Lung (tissue), 16 donors: ENCODE data around the gene FMN1. TPM values are rescaled to one million over a fixed set of nuclear protein-coding genes. Genes with fewer than 3 reads are reported as not detected.

Source experiments
- ATAC-seq: fragments of 200-7000 bp; cut with Tn5 transposase; one replicate; pipeline ENCODE4 v1.9.1; 2020; ENCODE audit warnings: moderate number of reproducible peaks; ENCODE audit not compliant: insufficient read depth, low FRiP score
- DNase-seq, 3 donors: peaks; one replicate each; pipeline ENCODE4 v3.0.0-alpha.2; 2013 to 2017
- H3K27ac ChIP-seq, 2 donors: one replicate each; pipeline ENCODE4 v1.5.1; 2013; ENCODE audit warnings: mild to moderate bottlenecking in 2 of 2, moderate library complexity in 2 of 2, control low read depth in 1 of 2, inconsistent platforms in 1 of 2, low read depth in 1 of 2, low read length in 1 of 2
- H3K27me3 ChIP-seq, 3 donors: one replicate each; pipeline ENCODE4 v1.5.1; 2013; ENCODE audit warnings: low read length in 2 of 3; ENCODE audit not compliant: control insufficient read depth in 3 of 3, insufficient read depth in 3 of 3
- H3K36me3 ChIP-seq, 4 donors: one replicate each; pipeline ENCODE4 v1.5.1; 2013; ENCODE audit warnings: low read length in 4 of 4, mild to moderate bottlenecking in 1 of 4, moderate library complexity in 1 of 4; ENCODE audit not compliant: control insufficient read depth in 4 of 4, insufficient read depth in 4 of 4
- H3K4me1 ChIP-seq, 5 donors: one replicate each; pipeline ENCODE4 v1.5.1; 2013; ENCODE audit warnings: low read length in 5 of 5, mild to moderate bottlenecking in 2 of 5, moderate library complexity in 1 of 5; ENCODE audit not compliant: control insufficient read depth in 5 of 5, insufficient read depth in 5 of 5
- H3K4me3 ChIP-seq: one replicate; pipeline ENCODE4 v1.5.1; 2013; ENCODE audit warnings: mild to moderate bottlenecking, control low read depth, moderate library complexity
- H3K9ac ChIP-seq, 2 donors: one replicate each; pipeline ENCODE4 v1.5.1; 2013; ENCODE audit warnings: low read length in 2 of 2, control low read depth in 1 of 2; ENCODE audit not compliant: insufficient read depth in 1 of 2
- H3K9me3 ChIP-seq, 4 donors: one replicate each; pipeline ENCODE4 v1.5.1; 2013; ENCODE audit warnings: low read length in 3 of 4, mild to moderate bottlenecking in 1 of 4, moderate library complexity in 1 of 4; ENCODE audit not compliant: control insufficient read depth in 4 of 4, insufficient read depth in 3 of 4
- CTCF ChIP-seq: IDR thresholded peaks from 2 replicates; pipeline ENCODE4 v1.5.1; 2012; ENCODE audit warnings: mild to moderate bottlenecking; ENCODE audit errors: control extremely low read depth, extremely low read depth
- WGBS, 2 donors: extraction: QIAGEN DNeasy Blood & Tissue Kit; methylation state at CpG; one replicate each; pipeline ENCODE4 v1.1.7; 2013; 5-methylcytosine and 5-hydroxymethylcytosine counted together
- long read RNA-seq, 5 donors: transcript quantifications; one replicate each; lab custom pipeline, GENCODE V29; 2026
- polyA plus RNA-seq, 2 donors: library from polyadenylated mRNA; stranded (reverse); fragments of 200-250 nt; gene quantifications; one replicate each; pipeline ENCODE4 v1.2.1, GENCODE V29; 2013
- total RNA-seq, 2 donors: library from RNA; depleted of rRNA in 1 of 2; stranded (reverse); fragments of >200 nt in 1 of 2; gene quantifications; one replicate each; pipeline ENCODE4 v1.2.1, GENCODE V29; 2014 to 2021
- donor health status: control.
- donor health status: control.
- donor health status: Bipolar disorder and iron deficiency.
- donor health status: healthy.
- donor health status: DM: yes; HTN: yes; CAD: no.

Gene FMN1
- total RNA-seq (10 to 100 TPM; 23.7 to 45.2 TPM), polyA plus RNA-seq (1 to 10 TPM; 4.6 to 7.7 TPM)
- long read RNA-seq, donor 1, full-length matches to known transcripts = 1 of 1 reads
- long read RNA-seq, donor 1, partial matches to known transcripts = 0 of 1 reads
- long read RNA-seq, donor 1, other reads (novel, unspliced or antisense) = 0 of 1 reads
- long read RNA-seq, donor 2 = 0 reads
- long read RNA-seq, donor 3 = 0 reads
- long read RNA-seq, donor 4 = 0 reads
- long read RNA-seq, donor 5 = 0 reads

- H3K9ac ChIP-seq = peak within 1 kb of the TSS in 1 of 2 donors; percentile 47
- peaks cover 0 to 5% (median 0%) of the 10 kb centered on the region in 5 donors for H3K4me1 ChIP-seq
- peak within 1 kb of the TSS in 1 of 2 donors; percentile 79 for H3K27ac ChIP-seq
- H3K27me3 ChIP-seq = peaks cover 0 to 4% (median 0%) of the 10 kb centered on the region in 3 donors
- peak; percentile 88 to 94 (median 91) for DNase-seq
- H3K36me3 ChIP-seq = no peaks in the 10 kb centered on the region
- no peak for TF ChIP-seq CTCF
- no peaks in the 10 kb centered on the region for H3K9me3 ChIP-seq
- H3K4me3 ChIP-seq = peak within 1 kb of the TSS; percentile 58
- ATAC-seq = peak; percentile 98
- 9% methylated on average over 46 of the region's 46 CpGs for WGBS, 2 donors
These were observed at the start of gene FMN1 for GRCh38 chr15:33194704-33195670. FMN1 (minus strand) TSS chr15:33194714; CDS start chr15:33154914, 39,800 bp downstream.

GRCh38 chr15:33243869-33244268 lies 49.4 kb upstream of the FMN1 start:
- Histone ChIP-seq H3K9me3 (no peaks in the 10 kb centered on the region), H3K9ac (no peak overlapping the region), H3K4me3 (no peak overlapping the region), H3K4me1 (no peaks in the 10 kb centered on the region), H3K27me3 (no peaks in the 10 kb centered on the region), H3K36me3 (no peaks in the 10 kb centered on the region), H3K27ac (no peak overlapping the region)
- ATAC-seq = no peak
- no peak for DNase-seq
- 90 to 93% methylated on average over 1 of the region's 1 CpG for WGBS, 2 donors
- TF ChIP-seq CTCF = no peak

GRCh38 chr15:33243393-33243792 lies 48.9 kb upstream of the FMN1 start:
- DNase-seq (no peak), ATAC-seq (no peak)
- TF ChIP-seq CTCF = no peak
- no peak overlapping the region for H3K27ac ChIP-seq
- H3K4me3 ChIP-seq = no peak overlapping the region
- no peaks in the 10 kb centered on the region for H3K36me3 ChIP-seq
- H3K9me3 ChIP-seq = no peaks in the 10 kb centered on the region
- H3K27me3 ChIP-seq = no peaks in the 10 kb centered on the region
- no peaks in the 10 kb centered on the region for H3K4me1 ChIP-seq
- no peak overlapping the region for H3K9ac ChIP-seq
- WGBS, 2 donors = 93 to 96% methylated on average over 2 of the region's 2 CpGs
